GM23338 (cell line): Measurements from ENCODE around the gene FGF21.

Experiments
- CTCF ChIP-seq, 2 experiments: fragments of 200-600 bp in 1 of 2; sonication (generic) in 1 of 2; conservative IDR thresholded peaks; 2 replicates each; pipeline versions ENCODE4 v1.5.1 to v1.6.1; 2016 to 2017; ENCODE audit warnings: antibody characterized with exemption in 2 of 2, low read depth in 2 of 2, mild to moderate bottlenecking in 2 of 2, moderate library complexity in 1 of 2
- ETS1 ChIP-seq: IDR thresholded peaks from 2 replicates; pipeline ENCODE4 v1.6.1; 2016; ENCODE audit warnings: antibody characterized with exemption
- EZH2 ChIP-seq: fragments of 200-600 bp; sonication (generic); IDR thresholded peaks from one replicate; pipeline ENCODE4 v1.8.0; 2017; ENCODE audit warnings: antibody characterized with exemption, mild to moderate bottlenecking, low read depth; ENCODE audit not compliant: unreplicated experiment
- EZH2phosphoT487 ChIP-seq: fragments of 200-600 bp; sonication (generic); IDR thresholded peaks from one replicate; pipeline ENCODE4 v1.8.1; 2018; ENCODE audit warnings: antibody characterized with exemption; ENCODE audit not compliant: unreplicated experiment

- TF ChIP-seq EZH2 (no peak), CTCF (conservative IDR thresholded peaks at IDR 0.05; ENCODE audit: low read depth in 2 of 2) (no peak), ETS1 (no peak), EZH2phosphoT487 (no peak)
Observed at GRCh38 chr19:48795685-48796070, 40.4 kb downstream of the FGF21 start.
